NB4 (cell line): ENCODE results near the gene HINT1.
"Not testable (repeated sequence)": the region's sequence is repeated elsewhere in the genome, so short reads cannot be mapped to it uniquely, and the experiment has no call there.

Source experiments
- TF ChIP-seq, protein P1 (sequence below): IDR thresholded peaks from one replicate; pipeline ENCODE4 v1.5.1; 2012; ENCODE audit warnings: low read depth, low read length
- TF ChIP-seq, protein P2 (sequence below): IDR thresholded peaks from 2 replicates; pipeline ENCODE4 v1.6.1; 2011; ENCODE audit warnings: low read depth, low read length

DNA sequence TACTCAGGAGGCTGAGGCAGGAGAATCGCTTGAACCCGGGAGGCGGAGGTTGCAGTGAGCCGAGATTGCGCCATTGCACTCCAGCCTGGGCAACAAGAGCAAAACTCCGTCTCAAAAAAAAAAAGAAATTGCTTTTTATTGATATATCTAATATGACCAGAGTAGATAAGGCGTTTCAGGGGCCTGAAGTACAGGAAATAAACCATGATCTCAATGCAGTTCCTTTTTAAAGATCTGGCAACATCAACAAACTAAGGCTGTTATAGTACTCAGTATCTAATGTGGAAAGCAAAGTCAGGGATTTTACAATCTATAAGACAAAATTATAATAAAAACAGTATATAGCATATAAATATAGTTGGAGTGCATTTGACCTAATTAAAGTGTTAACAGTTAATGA lies 28.8 kb upstream of the HINT1 start:
- TF ChIP-seq, protein P1, sequence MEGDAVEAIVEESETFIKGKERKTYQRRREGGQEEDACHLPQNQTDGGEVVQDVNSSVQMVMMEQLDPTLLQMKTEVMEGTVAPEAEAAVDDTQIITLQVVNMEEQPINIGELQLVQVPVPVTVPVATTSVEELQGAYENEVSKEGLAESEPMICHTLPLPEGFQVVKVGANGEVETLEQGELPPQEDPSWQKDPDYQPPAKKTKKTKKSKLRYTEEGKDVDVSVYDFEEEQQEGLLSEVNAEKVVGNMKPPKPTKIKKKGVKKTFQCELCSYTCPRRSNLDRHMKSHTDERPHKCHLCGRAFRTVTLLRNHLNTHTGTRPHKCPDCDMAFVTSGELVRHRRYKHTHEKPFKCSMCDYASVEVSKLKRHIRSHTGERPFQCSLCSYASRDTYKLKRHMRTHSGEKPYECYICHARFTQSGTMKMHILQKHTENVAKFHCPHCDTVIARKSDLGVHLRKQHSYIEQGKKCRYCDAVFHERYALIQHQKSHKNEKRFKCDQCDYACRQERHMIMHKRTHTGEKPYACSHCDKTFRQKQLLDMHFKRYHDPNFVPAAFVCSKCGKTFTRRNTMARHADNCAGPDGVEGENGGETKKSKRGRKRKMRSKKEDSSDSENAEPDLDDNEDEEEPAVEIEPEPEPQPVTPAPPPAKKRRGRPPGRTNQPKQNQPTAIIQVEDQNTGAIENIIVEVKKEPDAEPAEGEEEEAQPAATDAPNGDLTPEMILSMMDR, result not testable (repeated sequence)
- TF ChIP-seq, protein P2, sequence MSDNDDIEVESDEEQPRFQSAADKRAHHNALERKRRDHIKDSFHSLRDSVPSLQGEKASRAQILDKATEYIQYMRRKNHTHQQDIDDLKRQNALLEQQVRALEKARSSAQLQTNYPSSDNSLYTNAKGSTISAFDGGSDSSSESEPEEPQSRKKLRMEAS, result not testable (repeated sequence)
